NK-92 (cell line): ENCODE measurements around the gene FOXJ3.

Source experiments
- DNase-seq: peaks from one replicate; lab custom pipeline; 2025; ENCODE audit not compliant: unreplicated experiment; lab: John Stamatoyannopoulos, UW

The FOXJ3 gene

DNA sequence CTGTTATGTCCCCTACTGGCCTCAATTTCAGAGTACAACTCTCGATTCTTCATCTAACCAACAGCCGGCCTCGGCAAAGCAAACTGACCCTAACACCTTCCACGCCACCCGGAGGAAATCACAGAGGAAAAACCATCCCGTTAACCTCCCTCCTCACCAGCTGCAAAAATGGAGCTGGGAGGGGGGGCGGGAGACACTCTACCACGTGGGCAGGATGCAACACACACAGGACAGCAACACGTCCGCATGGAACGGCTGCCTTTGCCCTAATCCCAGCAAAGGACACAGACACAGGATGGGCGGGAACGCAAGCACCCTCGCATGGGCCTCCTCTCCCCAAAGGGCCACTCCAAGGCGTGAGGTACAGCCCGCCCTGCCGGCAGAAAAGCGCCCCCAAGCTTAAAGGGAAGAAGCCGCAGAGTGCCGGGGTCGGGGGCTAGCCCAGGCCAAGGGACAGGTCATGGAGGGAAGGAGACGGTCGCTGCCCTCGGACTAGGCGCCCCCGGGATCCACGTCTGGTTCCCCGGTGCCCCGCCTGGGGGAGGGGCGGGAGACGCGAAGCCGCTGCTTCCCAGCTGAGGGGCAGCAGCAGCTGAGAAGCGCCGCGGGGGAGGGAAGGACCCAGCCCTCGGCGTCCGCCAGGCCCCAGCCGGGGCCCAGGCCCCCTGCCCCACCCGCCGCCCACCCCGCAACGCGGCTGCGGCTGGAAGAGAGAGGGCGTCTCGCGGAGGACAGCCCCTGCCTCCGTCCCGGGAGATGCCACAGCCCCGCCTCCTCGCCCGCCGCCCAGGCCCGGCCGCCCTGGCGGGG lies 590 bp downstream of the FOXJ3 start:
- no peak for DNase-seq

DNA sequence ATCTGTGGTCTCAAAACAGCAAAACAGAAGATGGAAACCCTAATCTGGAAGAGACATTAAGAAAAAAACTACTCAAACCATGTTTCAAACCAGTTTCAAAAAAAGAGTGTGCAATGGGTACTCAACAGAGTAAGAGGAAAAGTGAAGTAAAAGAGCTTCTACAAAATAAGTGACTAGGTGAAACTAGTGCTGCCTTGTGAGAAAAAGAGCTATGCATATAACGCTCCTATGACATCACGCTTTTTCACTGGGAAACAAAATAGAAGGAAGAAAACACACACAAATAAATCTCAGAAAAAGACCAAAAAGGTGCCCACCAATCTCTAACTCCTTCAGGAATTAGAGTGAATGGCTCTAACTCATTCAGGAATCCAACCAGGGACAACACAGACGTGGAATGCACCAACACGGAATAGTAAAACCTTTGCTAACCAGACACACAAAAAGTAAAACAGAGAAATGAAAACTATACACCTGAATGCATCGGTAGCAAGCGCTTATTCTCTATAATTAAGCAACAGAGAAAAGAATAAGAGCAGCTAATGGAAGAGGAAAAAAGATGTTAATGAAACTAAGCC lies 1.3 kb downstream of the FOXJ3 start:
- no peak for DNase-seq

DNA sequence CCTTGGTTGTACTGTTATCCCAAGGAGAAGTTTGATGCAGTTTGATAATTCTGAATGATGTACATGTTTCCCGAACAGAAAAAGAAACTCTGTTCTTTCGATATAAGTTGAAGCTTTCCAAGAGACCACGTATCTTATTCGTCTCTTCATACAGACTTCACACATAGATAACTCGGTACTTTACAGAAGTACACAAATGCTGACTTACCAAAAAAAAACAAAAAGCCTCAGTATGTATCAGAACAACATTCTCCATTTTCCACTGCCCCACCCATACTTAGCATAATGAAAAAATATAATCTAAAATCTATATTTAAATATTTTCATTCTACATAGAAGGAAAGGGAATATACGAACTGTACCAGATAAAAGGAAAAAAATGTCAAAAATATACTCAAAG lies 2.2 kb downstream of the FOXJ3 start:
- DNase-seq: no peak

DNA sequence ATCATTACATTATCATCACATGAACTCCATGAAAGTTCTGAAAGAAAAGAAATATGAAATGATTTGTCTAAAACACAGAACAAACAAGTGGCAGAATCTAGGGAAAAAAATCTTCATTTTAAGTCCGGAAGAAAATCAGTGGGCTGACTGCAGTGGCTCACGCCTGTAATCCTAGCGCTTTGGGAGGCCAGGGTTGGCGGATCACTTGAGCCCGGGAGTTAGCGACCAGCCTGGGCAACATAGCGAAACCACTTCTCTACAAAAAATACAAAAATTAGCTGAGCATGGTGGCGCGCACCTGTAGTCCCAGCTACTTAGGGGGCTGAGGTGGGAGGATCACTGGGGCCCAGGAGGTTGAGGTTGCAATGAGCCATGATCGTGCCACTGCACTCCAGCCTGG lies 4.8 kb downstream of the FOXJ3 start:
- DNase-seq: no peak

DNA sequence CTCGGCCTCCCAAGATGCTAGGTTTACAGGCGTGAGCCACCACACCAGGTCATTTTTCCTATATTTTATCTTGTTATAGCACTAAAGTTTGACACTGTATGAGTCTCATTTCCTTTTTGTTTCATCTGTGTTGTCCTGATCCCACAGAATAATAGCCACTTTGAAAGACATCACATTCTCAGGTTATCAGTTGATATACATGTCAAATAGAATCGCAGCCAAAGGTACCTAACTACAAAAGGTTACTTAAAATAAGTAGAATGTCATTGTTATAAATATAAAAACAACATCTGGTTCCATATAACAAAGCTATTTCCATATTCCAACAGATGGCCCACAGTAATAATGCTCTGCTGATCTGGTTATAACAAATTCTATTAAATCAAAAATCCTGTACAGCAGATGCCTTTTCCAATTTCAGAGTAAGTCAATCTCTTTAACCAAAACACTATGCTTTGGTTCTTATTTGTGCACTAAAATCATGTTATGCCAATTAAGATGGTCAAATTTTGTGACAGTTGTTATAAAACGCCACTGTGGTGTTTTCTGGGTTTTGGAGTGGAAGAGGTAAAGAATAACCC lies 6.0 kb downstream of the FOXJ3 start:
- DNase-seq: no peak

DNA sequence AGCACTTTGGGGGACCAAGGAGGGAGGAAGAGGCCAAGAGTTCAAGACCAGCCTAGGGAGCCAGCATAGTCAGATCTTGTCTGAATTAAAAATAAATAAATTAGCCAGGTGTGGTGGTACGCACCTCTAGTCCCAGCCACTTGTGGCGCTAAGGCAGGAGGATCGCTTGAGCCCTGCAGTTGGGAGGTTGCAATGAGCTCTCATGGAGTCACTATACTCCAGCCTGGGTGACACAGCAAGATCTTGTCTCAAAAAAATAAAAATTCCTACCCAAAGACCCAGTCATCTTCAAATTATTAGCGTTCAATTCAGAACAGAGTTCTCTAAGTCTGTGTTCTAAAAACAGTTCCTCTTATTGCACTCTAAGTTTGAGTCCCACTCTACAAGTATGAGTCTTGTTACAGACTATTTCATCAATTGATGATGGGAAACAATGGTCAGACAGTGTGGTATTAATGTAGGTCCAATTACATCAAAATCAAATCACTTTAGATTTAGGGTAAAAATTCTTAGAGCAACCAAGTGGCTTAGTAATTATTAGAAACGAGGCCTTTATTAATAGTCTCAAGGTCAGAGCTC lies 6.9 kb downstream of the FOXJ3 start:
- no peak for DNase-seq

DNA sequence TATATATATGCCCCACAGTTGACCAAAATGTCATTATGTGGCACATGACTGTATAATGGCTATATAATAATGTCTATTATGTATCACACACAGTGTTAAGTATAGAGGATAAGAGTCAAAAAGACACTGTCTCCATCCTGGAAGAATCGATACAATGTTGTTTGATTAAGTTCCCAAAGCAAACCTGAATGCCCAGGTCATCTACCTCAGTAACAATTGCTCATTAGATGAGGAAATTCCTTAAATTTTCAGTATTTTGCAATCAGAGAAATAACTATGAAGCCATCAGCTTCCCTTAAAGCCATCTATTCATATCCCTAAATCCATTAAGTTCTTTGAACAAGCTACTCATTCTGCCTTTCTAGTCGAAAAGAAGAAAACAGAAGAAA lies 10.0 kb downstream of the FOXJ3 start:
- no peak for DNase-seq

DNA sequence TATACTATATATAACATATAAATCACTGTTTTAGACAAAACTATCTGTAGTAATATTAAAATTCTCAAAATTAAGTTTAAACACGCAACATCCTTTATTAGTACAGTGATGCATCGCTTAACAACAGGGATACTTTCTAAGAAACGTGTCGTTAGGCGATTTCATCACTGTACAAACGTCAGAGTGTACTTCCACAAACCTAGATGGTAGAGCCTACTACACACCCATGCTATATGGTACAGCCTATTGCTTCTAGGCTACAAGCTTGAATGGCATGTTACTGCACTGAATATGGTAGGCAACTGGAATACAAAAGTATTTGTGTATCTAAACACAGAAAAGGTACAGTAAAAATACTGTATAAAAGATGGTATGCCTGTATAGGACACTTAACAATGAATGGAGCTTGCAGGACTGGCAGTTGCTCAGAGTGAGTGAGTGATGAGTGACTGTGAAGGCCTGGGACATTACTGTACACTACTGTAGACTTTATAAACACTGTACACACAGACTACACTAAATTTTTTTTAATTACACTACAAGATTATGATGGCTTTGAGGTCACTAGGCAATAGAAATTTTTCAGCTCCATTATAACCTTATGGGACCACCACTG lies 10.5 kb downstream of the FOXJ3 start:
- DNase-seq: no peak

DNA sequence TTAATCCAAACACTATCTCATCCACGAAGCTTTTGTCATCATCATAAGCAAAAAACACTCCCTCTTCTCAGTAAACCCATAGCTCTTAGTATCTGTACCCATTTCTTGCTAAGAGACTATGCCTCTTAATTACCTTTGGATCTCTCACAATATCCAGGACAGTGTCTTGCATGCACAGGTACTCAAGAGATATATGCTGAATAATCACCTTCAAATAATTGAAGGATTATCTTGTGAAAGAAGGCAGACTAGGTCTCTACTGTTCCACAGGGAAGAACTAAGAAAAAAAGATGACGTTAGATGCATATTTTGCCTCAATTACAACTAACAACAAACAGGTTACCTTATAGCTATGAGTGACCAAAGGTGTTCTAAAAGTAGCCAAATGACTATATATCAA lies 11.5 kb downstream of the FOXJ3 start:
- DNase-seq: no peak

DNA sequence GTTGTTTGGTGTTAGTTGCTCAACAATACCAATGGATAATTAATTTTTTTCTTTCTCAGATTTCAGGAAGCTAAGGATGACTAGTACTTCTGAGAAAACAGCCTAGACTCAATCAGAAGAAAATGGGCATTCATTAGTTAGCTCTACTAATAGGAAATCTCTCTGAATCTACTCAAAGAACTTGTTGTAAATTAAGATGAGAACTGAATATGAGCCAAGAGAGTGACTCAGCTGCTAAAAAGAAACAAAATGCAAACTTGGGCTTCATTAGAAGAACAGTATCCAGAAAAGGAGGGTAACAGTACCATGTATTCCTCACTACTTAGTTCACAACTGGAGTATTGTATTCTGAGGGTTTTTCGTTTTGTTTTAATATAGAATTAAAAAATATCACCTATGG lies 12.5 kb downstream of the FOXJ3 start:
- no peak for DNase-seq

DNA sequence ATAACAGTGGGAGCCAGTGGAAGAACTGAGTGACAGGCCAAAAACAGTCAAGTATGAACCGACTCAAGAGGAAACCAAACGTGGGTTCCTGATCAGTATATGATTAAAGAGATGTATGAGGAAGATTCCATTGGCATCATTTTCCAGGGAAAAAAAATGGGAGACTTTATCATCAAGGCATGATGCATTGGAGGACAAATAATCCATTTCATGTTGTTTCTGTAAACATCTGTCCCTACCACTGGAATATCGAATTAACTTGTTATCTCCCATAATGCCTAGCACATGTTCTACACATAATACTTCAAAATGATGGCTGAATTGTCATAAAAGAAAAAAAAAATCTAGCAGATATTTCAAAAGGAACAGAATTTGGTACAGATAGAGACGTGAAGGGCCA lies 13.3 kb downstream of the FOXJ3 start:
- DNase-seq: no peak

DNA sequence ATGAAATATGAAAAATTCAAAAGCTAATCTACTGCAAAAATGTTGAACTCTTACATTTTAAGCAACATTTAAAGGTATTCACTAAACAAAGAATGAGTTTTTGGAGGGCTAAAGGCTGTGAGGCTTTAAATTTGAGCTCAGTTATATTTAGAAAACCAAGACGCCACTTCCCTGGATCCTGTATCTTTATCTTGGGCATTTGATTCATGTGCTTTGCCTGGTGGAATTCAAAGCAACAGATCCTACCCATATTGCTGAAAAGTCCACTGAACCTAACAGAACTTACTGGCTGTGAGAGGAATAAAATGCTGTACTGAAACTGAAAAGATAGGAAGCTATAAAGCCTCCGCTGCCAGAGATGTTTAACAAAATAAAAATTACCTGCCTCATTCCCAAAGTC lies 14.3 kb downstream of the FOXJ3 start:
- no peak for DNase-seq

DNA sequence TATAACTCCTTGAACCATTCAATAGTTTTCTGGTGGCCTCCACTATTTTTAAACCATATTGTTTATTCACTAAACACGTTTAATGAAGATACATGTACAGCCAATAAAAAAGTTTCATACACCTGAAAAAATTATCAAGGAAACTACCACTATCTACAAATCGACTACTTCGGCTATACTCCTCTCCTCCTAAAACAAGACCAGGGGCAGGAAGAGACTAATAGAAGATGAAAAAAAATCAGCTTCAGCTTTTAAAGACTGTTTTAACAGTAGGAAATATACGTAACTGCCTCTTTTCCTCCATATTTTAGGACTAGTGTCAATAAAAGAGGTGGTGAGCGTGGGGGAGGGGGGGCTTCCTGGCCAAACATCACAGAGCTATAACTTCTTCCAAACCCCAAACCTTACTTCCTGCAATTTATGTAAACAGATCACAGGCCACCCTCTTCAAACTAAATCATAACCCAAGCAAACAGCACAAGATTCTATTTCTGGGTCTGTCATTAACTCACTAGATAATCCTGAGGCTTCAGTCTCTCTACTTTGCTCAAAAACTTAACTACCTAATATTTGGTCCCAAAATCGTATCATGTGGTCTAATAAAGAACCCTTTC lies 15.1 kb downstream of the FOXJ3 start:
- no peak for DNase-seq

DNA sequence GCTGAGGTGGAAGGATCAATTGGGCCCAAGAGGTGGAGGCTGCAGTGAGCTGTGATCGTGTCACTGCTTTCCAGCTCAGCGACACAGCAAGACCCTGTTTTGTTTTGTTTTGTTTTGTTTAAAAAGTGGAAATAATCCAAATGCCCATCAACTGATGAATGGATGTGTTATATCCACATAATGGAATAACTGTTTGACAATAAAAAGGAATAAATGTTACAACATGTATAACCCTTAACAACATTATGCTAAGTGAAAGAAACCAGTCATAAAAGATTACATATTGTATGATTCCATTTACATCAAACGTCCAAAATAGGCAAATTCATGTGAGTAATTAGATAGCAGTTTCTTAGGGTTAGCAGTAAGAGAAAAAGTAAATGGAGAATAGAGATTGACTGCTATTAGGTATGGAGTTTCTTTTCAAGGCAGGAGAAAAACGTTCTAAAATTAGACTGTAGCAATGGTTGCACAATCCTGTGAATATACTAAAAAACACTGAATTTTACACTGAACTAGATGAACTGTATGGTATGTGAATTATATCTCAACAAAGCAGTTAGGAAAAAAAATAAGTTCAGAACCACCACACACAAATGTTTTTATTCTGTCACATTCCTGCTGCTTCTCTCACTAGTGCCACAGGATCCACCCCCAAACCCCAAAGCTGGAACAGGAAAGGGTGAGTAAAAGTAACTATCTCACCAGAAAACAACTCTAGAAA lies 15.7 kb downstream of the FOXJ3 start:
- no peak for DNase-seq

DNA sequence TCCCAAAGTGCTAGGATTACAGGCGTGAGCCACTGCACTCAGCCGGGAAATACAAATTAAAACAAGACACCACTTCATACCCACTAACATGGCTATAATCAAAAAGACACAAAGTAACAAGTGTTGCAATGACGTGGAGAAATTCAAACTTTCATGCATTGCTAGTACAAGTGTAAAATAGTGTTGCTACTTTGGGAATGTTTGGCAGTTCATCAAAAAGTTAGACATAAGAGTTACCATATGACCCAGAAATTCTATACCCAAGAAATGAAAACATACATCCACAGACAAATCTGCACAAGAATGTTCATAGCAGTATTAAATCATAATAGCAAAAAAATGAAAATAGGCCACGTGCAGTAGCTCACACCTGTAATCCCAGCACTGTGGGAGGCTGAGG lies 16.4 kb downstream of the FOXJ3 start:
- no peak for DNase-seq

DNA sequence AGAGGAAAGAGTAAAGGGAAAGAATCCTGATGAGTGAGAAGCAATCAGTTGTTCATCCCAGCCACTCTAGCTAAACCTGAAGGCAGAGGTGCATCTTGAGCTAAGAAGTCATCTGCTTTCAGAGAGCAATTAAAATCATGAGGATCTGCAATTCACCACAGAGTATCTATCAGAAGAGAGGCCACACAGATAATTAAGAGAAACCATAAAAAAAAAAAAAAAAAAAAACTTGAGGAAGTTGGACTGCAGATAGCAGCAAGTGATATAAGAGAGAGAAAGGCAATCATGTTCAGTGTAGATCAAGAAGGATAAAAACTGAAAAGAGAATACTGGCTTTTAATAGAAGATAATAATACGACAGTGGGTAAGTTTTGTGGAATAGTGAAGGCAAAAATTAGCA lies 17.7 kb downstream of the FOXJ3 start:
- DNase-seq: no peak

DNA sequence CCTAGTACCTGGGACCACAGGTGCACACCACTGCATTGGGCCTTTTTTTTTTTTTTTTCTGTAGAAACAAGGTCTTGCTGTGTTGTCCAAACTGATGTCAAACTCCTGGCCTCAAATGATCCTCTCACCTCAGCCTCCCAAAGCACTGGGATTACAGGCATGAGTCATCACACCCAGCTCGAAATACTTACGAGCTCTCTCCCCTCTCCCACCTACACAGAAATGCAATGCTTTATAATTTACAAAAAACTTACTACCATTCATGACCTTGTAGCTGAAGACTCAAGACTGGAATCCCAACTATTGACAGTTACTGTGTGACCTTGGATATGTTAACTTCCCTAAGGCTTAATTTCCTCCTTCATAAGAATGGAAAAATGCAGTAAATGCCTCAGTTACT lies 18.7 kb downstream of the FOXJ3 start:
- no peak for DNase-seq

DNA sequence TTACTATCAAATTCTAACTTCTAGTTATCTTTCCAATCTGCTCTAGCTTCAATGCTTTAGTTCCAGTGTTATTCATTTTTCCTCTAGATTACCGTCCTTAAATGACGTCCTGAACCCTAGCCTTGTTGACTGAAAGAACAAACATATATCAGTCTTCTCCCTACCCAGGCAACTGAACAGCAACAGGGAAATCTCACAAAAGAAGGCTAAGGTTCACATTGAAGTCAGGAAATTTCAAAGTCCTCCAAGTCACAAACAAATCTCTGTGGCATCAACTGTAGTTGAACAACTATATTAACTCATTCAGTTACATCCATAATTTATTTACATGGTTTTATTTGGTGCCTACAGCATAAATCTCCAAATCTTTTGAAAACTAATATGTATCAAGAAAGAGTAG lies 19.5 kb downstream of the FOXJ3 start:
- DNase-seq: no peak

DNA sequence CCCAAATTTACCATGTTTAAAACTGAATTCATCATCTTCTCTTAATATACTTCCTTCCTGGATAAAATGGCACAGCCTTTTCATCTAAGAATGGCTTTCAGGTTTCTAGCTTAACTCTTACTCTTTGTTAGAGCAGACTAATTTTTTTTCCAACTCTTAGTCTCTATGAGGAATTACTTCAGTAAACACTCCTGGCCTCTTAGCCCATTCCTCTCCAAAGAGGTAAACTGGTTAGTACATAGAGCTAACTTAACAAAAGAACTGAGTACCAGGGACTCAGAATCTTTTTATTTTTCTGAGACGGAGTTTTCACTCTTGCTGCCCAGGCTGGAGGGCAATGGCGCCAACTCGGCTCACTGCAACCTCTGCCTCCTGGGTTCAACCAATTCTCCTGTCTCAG lies 21.1 kb downstream of the FOXJ3 start:
- no peak for DNase-seq

DNA sequence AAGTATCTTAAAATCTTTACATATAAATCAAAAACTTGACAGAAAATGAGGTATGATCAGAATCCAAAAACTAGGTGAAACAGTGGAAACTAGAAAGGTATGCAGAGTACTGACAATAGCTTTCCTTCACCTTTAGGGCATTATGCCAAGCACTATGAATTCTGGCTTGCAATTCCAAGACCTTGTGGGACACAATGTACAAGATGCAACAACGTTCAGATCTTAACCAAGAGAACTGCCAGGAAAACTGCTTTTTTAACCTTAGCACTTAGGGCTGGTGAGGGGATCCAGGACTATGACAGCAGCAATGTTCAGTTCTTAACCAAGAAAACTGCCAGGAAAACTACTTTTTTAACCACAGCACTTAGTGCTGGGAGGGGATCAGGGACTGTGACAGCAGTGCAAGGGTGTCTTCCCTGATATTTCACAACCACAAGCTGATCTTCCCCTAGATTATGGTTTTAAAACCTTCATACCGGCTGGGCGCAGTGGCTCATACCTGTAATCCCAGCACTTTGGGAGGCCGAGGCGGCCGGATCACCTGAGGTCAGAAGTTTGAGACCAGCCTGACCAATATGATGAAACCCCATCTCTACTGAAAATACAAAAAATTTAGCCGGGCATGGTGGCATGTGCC lies 22.3 kb downstream of the FOXJ3 start:
- no peak for DNase-seq
